Endothelial cell of umbilical vein (primary cell): ENCODE measurements around the gene QRICH2. TPM values are rescaled to one million over a fixed set of nuclear protein-coding genes. Genes with fewer than 3 reads are reported as not detected.
"Not testable (repeated sequence)": the region's sequence is repeated elsewhere in the genome, so short reads cannot be mapped to it uniquely, and the experiment has no call there.

Experiments
- BruUV-seq: library from RNA; stranded (reverse); fragments of 400-500 nt; replicated peaks from 2 replicates; lab custom pipeline; 2021; lab: Mats Ljungman, UMichigan
- CTCF ChIA-PET: fragments of 300-600, 350-600 bp; sonication (Branson Sonifier 250); formaldehyde crosslinking; loops from one replicate; lab custom pipeline; 2021; ENCODE audit warnings: antibody characterized with exemption, inconsistent platforms; lab: Charles Lee
- POLR2A ChIA-PET: fragments of 300-600, 350-600 bp; sonication (Branson Sonifier 250); formaldehyde crosslinking; loops from one replicate; lab custom pipeline; 2021; ENCODE audit warnings: antibody characterized with exemption, inconsistent platforms; lab: Charles Lee
- DNase-seq: peaks from one replicate; pipeline ENCODE4 v3.0.0-alpha.2; 2011; ENCODE audit warnings: low read depth, low spot score
- FAIRE-seq: peaks from 2 replicates; lab custom pipeline; 2011; peaks lifted over from hg19 to GRCh38; lab: Jason Lieb, UNC
- H2AFZ ChIP-seq: 2 replicates; pipeline ENCODE4 v1.6.0; 2012; ENCODE audit warnings: low read depth, low read length, control low read depth, inconsistent platforms
- H3K27ac ChIP-seq: 2 replicates; pipeline ENCODE4 v1.5.1; 2011; ENCODE audit warnings: low read depth, mild to moderate bottlenecking, control low read depth, low read length, moderate library complexity; ENCODE audit not compliant: insufficient read depth
- H3K27me3 ChIP-seq, 2 experiments: 2 replicates each; pipeline versions ENCODE4 v1.6.0 to v1.6.1; 2011; ENCODE audit warnings: low read length in 2 of 2, mixed read lengths in 1 of 2; ENCODE audit not compliant: control insufficient read depth in 2 of 2, insufficient read depth in 2 of 2
- H3K36me3 ChIP-seq, 2 experiments: 2 replicates in 1 of 2; 3 replicates in 1 of 2; pipeline ENCODE4 v1.5.1; 2011; ENCODE audit warnings: low read length in 2 of 2, mild to moderate bottlenecking in 1 of 2, moderate library complexity in 1 of 2; ENCODE audit not compliant: control insufficient read depth in 2 of 2, insufficient read depth in 2 of 2; ENCODE audit errors: extremely low read depth in 1 of 2
- H3K4me1 ChIP-seq: 3 replicates; pipeline ENCODE4 v1.5.1; 2011; ENCODE audit warnings: mild to moderate bottlenecking, low read length; ENCODE audit not compliant: control insufficient read depth, insufficient read depth; ENCODE audit errors: extremely low read depth
- H3K4me2 ChIP-seq: 2 replicates; pipeline ENCODE4 v1.6.1; 2011; ENCODE audit warnings: low read length, control low read depth, mixed read lengths; ENCODE audit not compliant: insufficient read depth
- H3K4me3 ChIP-seq, 3 experiments: fragments of 200-600 bp in 1 of 3; sonication (generic), shearing (Covaris generic) in 1 of 3; replicated peaks in 1 of 3; 2 replicates each; pipeline ENCODE4 v1.5.1; 2011 to 2016; ENCODE audit warnings: control low read depth in 3 of 3, low read length in 3 of 3, mild to moderate bottlenecking in 2 of 3, inconsistent platforms in 1 of 3, low read depth in 1 of 3, moderate library complexity in 1 of 3; ENCODE audit not compliant: insufficient read depth in 1 of 3
- H3K79me2 ChIP-seq: 2 replicates; pipeline ENCODE4 v1.6.0; 2012; ENCODE audit warnings: low read length, inconsistent platforms; ENCODE audit not compliant: control insufficient read depth, insufficient read depth
- H3K9ac ChIP-seq: replicated peaks from 2 replicates; pipeline ENCODE3; 2011; ENCODE audit warnings: low read length, control low read depth; ENCODE audit not compliant: insufficient read depth; ENCODE audit errors: extremely low read depth
- H3K9me1 ChIP-seq: replicated peaks from 3 replicates; pipeline ENCODE4 v1.6.0; 2011; ENCODE audit warnings: mild to moderate bottlenecking, low read length; ENCODE audit not compliant: control insufficient read depth, insufficient read depth; ENCODE audit errors: extremely low read depth
- H3K9me3 ChIP-seq: replicated peaks from 2 replicates; pipeline ENCODE4 v1.5.1; 2012; ENCODE audit warnings: low read length, inconsistent platforms; ENCODE audit not compliant: control insufficient read depth, insufficient read depth
- H4K20me1 ChIP-seq: replicated peaks from 2 replicates; pipeline ENCODE3; 2011; ENCODE audit warnings: mild to moderate bottlenecking, low read length; ENCODE audit not compliant: control insufficient read depth, insufficient read depth; ENCODE audit errors: extremely low read depth
- EZH2 ChIP-seq: IDR thresholded peaks from 2 replicates; pipeline ENCODE4 v1.6.1; 2012; ENCODE audit warnings: borderline replicate concordance, low read depth, mild to moderate bottlenecking, moderate library complexity, low read length, inconsistent platforms; ENCODE audit not compliant: severe bottlenecking
- FOS ChIP-seq: IDR thresholded peaks from 2 replicates; pipeline ENCODE4 v1.6.1; 2011; ENCODE audit warnings: mild to moderate bottlenecking, low read length, moderate library complexity, borderline replicate concordance; ENCODE audit not compliant: insufficient read depth
- JUN ChIP-seq: IDR thresholded peaks from 2 replicates; pipeline ENCODE4 v1.6.1; 2011; ENCODE audit warnings: borderline replicate concordance, low read depth; ENCODE audit not compliant: insufficient read length, insufficient read depth
- POLR2A ChIP-seq: IDR thresholded peaks from 2 replicates; pipeline ENCODE4 v1.6.1; 2012; ENCODE audit warnings: low read depth, mild to moderate bottlenecking, control low read depth, low read length
- POLR2AphosphoS5 ChIP-seq: IDR thresholded peaks from 2 replicates; pipeline ENCODE4 v1.6.1; 2012; ENCODE audit warnings: low read depth, mild to moderate bottlenecking, control low read depth, low read length, moderate library complexity; ENCODE audit not compliant: insufficient read depth
- dilution Hi-C: fragments of 300-500 bp; cut with MboI; formaldehyde crosslinking; loops from one replicate; pipeline ENCODE4 v1.15.0; 2019; ENCODE audit warnings: low sequenced_read_pairs; ENCODE audit not compliant: extremely low pct_ligation_motif_present
- intact Hi-C: fragments of 100-400 bp; cut with micrococcal nuclease; formaldehyde crosslinking; loops from one replicate; pipeline ENCODE4 v1.10.0; 2022
- polyA plus RNA-seq, 4 experiments: library from polyadenylated mRNA; depleted of rRNA in 3 of 4; stranded (reverse) in 3 of 4; unstranded in 1 of 4; fragments of >200 nt; gene quantifications; 2 replicates each; pipeline versions ENCODE4 v1.2.1 to v1.2.3, GENCODE V29; 2011 to 2012; ENCODE audit warnings: missing spikeins in 1 of 4
- total RNA-seq: library from RNA; stranded (reverse); gene quantifications from 2 replicates; pipeline ENCODE4 v1.2.3, GENCODE V29; 2021
- TF ChIP-seq, protein P1 (sequence below): IDR thresholded peaks from 2 replicates; pipeline ENCODE4 v1.6.1; 2011; ENCODE audit not compliant: insufficient read depth, insufficient read length

QRICH2 gene
- total and polyA plus RNA-seq, 2 donors (not counting 3 experiments of a cell fraction or from before 2014, with no cell fraction given): 6.7 to 9.6 TPM

- Histone ChIP-seq H3K79me2 (no peaks in the 10 kb centered on the region), H3K9ac (no peak overlapping the region), H3K4me1 (peaks cover 10% of the 10 kb centered on the region), H3K27me3 (no peaks in the 10 kb centered on the region), H3K9me3 (no peaks in the 10 kb centered on the region), H3K27ac (no peak overlapping the region), H4K20me1 (no peaks in the 10 kb centered on the region), H3K4me3 (no peak overlapping the region), H3K9me1 (no peaks in the 10 kb centered on the region), H3K4me2 (no peak overlapping the region), H3K36me3 (no peaks in the 10 kb centered on the region), H2AFZ (no peak overlapping the region)
- no peak for TF ChIP-seq POLR2A
- TF ChIP-seq FOS: no peak
- TF ChIP-seq POLR2AphosphoS5: no peak
- TF ChIP-seq, protein P1, sequence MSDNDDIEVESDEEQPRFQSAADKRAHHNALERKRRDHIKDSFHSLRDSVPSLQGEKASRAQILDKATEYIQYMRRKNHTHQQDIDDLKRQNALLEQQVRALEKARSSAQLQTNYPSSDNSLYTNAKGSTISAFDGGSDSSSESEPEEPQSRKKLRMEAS: no peak
- TF ChIP-seq JUN: no peak
- no peak for TF ChIP-seq EZH2
- dilution Hi-C loops (no loop called here), intact Hi-C loops (no loop called here)
- CTCF ChIA-PET: interaction anchor here (0.6 to 0.9 kb wide), 2 partner anchors 26 to 72 kb away, joined by 3 read pairs; no protein-coding TSS in a partner anchor
- no TSS peak for BruUV-seq
- POLR2A ChIA-PET: no interaction called here
- no peak for FAIRE-seq
- no peak for DNase-seq
These were observed 54.2 kb downstream of the QRICH2 start for GRCh38 chr17:76253841-76254240.

- H2AFZ ChIP-seq, H3K36me3 ChIP-seq, H3K27me3 ChIP-seq, H3K79me2 ChIP-seq, H3K27ac ChIP-seq, H3K9ac ChIP-seq, H4K20me1 ChIP-seq, H3K9me1 ChIP-seq, H3K4me2 ChIP-seq, DNase-seq, intact Hi-C loops, FAIRE-seq, H3K4me3 ChIP-seq, H3K9me3 ChIP-seq, dilution Hi-C loops, BruUV-seq, POLR2A ChIA-PET: not testable (repeated sequence)
- CTCF ChIA-PET: interaction anchor here (0.6 kb wide), 1 partner anchor 71 kb away, joined by 3 read pairs; no protein-coding TSS in a partner anchor
- peaks cover 10% of the 10 kb centered on the region for H3K4me1 ChIP-seq
These were observed 54.9 kb downstream of the QRICH2 start for GRCh38 chr17:76252967-76253766.
